ENCODE results near the gene EBF4.
"Not testable (repeated sequence)": the region's sequence is repeated elsewhere in the genome, so short reads cannot be mapped to it uniquely, and the experiment has no call there.

The EBF4 gene

GRCh38 chr20:2673453-2673852, 19.1 kb upstream of the EBF4 start:
- no peak for DNase-seq (ENCODE audit: low read depth in 2 of 2)

GRCh38 chr20:2680046-2680445, 12.5 kb upstream of the EBF4 start:
- no peak for DNase-seq (ENCODE audit: low read depth in 2 of 2)

DNA sequence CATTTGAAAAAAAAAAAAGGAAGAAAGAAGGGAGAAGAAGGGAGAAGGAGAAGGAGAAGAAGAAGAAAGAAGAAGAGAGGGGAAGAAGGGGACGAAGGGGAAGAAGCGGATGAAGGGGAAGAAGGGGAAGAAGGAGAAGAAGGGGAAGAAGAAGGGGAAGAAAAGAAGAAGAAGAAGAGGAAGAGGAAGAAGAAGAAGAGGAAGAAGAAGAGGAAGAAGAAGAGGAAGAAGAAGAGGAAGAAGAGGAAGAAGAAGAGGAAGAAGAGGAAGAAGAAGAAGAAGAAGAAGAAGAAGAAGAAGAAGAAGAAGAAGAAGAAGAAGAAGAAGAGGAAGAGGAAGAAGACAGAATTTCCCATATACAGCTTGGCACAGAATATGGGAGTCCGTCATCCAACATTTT, 10.5 kb upstream of the EBF4 start:
- not testable (repeated sequence) for DNase-seq (ENCODE audit: low read depth in 2 of 2)

- DNase-seq (ENCODE audit: low read depth in 2 of 2), result not testable (repeated sequence)
These were observed 7.8 kb upstream of the EBF4 start for GRCh38 chr20:2684817-2685216.

DNA sequence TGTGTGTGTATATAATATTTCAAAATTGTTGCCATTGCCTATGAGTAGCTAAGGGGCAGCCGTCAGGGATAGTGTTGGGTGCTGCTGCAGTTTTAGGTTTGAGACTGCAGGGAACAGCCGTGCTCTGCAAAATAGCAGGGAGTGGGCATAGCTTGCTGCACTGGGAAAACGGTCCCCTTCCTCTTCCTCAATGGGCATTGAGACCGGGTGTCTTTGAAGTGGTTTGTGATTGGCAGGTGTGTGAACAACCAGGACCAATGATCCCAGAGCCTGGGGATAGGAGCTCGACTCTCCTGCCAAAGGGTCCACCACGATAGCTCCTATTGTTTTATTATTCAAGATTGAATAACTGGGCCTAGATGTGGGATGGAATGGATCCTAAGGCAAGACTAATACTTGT, 5.1 kb upstream of the EBF4 start:
- DNase-seq (ENCODE audit: low read depth in 2 of 2), result no peak

DNA sequence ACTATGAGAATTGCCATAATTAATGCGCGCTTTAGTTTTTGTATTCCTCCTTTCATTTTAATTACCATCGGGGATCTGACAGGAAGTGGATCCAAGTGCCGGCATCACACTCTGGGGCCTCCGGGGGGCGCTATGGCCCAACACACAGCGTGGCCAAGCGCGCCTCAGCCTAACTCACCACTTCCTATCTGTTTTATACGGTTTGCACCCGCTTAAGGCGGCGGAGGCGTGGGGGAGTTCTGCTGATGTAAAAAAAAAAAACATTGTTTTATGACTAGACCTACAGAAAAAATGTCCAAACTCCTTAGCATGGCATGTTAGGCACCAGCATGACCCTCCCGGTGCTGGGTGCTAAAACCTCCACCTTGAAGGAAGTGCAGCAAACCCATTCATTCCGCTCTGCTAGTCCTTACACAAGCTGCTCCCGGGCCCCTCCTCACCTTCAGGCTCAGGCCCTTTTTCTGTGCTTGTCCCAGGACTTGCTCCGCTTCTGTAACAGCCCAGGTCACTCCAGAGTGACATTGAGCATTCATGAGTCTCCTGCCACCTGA, 4.5 kb upstream of the EBF4 start:
- no peak for DNase-seq (ENCODE audit: low read depth in 2 of 2)

DNA sequence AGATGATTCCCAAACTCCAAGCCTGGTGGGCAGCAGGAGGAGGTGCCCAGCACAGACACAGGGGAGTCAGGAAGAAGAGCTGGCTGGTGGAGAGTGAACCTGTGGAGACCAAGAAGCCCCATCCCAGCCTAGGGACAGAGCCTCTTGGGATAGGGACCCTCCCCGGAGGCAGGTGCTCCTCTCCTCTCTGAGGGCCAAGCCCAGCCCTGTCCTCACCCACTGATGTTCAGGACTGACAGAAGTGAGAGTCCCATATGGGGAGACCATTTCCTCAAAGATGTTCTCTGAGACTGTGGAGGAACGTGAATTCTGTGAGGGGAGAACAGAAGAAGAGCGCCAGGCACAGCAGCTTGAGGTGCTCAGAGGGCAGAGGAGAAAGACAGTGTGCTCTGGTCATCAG, 2.4 kb upstream of the EBF4 start:
- DNase-seq (ENCODE audit: low read depth in 2 of 2), result no peak

- no peak for DNase-seq (ENCODE audit: low read depth in 2 of 2)
These were observed 1.9 kb upstream of the EBF4 start for GRCh38 chr20:2690718-2691117.

- DNase-seq (ENCODE audit: low read depth in 2 of 2), result no peak
These were observed 1.5 kb upstream of the EBF4 start for GRCh38 chr20:2691127-2691526.

DNA sequence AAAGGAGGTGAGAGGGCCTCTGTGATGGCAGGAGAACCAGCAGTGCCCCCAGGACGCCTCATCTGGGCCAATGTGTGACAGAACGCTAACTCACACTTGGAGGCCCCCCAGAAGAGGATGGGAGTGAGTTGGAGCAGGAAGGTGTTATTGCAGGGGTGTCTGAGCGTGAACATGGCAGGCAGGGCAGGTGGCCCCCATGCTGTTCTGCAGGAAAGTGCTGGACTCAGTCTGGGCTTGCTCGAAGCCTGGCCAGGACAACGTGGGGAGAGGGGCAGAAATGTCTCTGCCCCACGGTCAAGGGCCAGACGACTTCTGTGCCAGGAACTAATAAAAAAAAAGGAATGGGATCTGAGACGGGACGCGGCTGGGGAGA, 931 bp upstream of the EBF4 start:
- no peak for DNase-seq (ENCODE audit: low read depth in 2 of 2)

DNA sequence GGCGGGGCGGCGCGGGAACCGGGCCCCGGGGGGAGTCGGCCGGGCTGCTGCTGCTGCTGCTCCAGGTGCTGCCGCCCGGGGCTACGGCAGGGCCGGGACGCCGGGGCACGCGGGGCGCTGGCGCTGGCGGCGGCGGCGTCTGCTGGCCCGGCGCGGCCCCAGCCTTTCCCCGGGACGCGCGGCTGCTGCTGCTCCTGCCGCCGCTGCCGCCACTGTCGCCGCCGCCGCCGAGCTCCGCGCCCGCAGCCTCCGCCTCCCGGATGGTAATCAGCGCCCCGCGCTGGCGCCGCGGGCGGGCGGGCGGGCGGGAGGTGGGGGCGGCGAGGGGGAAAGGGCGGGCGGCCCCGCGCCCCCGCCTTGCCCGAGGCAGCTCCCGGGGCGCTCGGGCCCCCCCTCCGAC, 306 bp downstream of the EBF4 start:
- DNase-seq (ENCODE audit: low read depth in 2 of 2), result no peak

DNA sequence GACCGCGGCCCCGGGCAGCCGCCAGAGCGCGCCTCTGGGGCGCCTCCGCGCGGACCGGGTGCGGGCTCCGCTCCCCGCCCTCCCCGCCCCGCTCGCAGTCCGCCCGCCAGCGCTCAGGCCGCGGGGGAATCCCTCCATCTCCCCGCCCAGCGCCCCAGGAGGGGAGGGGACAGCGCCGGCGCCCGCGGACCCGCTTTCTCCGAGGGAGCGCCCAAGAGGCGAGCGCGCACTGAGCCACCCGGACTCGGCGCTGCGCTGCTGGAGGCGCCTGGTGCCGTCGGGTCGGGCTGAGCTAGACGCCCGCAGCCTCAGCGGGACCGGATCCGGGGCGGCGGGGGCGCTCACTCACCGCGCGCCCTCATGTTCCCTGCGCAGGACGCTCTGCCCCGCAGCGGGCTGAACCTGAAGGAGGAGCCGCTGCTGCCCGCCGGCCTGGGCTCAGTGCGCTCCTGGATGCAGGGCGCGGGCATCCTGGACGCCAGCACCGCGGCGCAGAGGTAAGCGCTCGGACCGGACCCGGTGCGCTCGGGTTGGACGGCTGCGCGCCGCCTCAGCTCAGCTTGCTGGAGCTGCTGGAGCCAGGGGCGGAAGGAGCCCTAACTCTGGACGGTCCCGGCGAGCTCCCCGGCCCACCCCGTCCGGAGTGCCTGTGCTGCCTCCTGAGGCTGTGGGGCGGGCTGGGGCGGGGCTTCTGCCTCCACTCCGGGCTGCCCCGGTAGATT, 867 bp downstream of the EBF4 start:
- no peak for DNase-seq (ENCODE audit: low read depth in 2 of 2)

GRCh38 chr20:2694008-2694471, 1.5 kb downstream of the EBF4 start:
- no peak for DNase-seq (ENCODE audit: low read depth in 2 of 2)

DNA sequence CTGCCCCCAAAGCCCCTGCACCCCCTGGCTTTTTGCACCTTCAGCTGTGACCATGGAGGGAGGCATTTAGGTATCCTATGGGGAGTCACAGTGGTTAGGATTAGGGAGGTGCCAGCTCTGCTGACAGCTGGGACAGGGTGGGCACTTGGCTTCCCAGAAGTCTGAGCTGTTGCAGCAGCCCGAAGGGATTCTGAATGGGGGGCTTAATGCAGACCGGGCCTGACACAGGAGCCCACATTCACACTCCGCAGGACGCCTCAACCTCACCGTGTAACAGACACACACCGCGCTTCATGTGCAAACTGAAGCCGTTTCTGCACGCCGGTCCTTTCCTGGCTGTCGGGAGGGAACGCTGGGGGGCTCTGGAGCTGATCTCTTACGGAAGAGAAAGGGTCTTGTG, 1.9 kb downstream of the EBF4 start:
- DNase-seq (ENCODE audit: low read depth in 2 of 2), result no peak

- no peak for DNase-seq (ENCODE audit: low read depth in 2 of 2)
These were observed 2.8 kb downstream of the EBF4 start for GRCh38 chr20:2695206-2695983.

DNA sequence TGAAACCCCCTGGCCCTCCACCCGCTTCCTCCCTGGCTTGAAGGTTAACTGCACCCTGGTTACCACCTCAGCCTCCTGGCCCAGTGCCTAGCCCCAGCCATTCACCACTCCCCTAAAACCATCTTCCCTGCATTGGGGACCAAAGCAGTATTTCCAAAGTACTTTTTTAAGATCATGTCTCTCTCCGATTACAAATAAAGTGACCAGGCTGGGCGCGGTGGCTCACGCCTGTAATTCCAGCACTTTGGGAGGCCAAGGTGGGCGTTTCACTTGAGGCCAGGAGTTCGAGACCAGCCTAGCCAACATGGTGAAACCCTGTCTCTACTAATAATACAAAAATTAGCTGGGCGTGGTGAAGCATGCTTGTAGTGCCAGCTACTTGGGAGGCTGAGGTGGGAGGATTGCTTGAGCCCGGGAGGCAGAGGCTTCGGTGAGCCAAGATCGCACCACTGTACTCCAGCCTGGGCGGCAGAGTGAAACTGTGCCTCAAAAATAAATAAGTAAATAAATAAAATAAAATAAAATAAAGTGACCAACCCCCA, 3.5 kb downstream of the EBF4 start:
- not testable (repeated sequence) for DNase-seq (ENCODE audit: low read depth in 2 of 2)

GRCh38 chr20:2696646-2697045, 4.1 kb downstream of the EBF4 start:
- DNase-seq (ENCODE audit: low read depth in 2 of 2), result no peak

DNA sequence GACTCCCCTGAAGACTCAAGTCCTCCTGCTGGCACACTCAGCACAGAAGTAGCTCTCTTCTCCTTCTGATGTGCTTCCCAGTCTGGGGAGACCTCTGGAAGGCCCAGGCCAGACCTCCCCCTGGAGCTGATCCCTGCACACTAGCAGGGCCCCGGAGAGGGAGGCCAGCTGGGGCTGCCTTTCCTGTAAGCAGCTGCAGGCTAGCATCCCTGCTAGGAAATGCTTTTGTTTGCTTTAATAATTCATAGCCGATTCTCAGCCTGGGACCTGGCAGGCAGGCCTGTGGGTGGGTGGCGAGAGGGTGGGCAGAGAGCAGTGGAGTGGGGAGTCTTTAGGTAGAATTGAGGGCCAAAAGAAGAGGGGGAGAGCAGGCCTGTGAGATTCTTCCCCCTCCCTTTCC, 5.2 kb downstream of the EBF4 start:
- no peak for DNase-seq (ENCODE audit: low read depth in 2 of 2)

- DNase-seq (ENCODE audit: low read depth in 2 of 2), result no peak
These were observed 5.7 kb downstream of the EBF4 start for GRCh38 chr20:2698186-2698817.

DNA sequence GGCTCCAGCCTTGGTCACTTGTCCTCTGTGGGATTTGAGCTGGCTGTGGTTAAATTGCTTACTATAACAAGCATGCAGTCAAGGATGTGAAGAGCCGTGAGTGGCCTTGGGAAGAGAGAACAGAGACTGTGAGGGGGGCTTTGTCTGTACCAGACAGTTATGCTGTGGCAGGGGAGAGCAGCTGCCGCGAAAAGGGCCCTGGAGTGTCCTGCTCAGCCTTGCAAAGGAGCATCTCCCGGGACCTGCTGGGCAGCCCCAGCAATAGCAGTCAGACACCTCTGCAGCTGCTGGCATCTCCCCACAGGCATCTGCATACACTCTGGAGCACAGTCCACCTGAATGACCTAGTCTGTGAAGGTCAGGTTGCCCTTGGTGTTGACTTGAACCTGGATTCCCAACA, 6.3 kb downstream of the EBF4 start:
- no peak for DNase-seq (ENCODE audit: low read depth in 2 of 2)

GRCh38 chr20:2699775-2700413, 7.3 kb downstream of the EBF4 start:
- no peak for DNase-seq (ENCODE audit: low read depth in 2 of 2)
